Activated CD8-positive, alpha-beta memory T cell treated with anti-CD3 and anti-CD28 coated beads for 48 hours (primary cell): ENCODE data around the gene ANK3.
"Not testable (repeated sequence)": the region's sequence is repeated elsewhere in the genome, so short reads cannot be mapped to it uniquely, and the experiment has no call there.

Source experiments
- DNase-seq, 3 experiments: peaks; one replicate each; pipeline ENCODE4 v3.0.0-alpha.2; 2020; ENCODE audit warnings: low read depth in 2 of 3, low spot score in 2 of 3

The ANK3 gene

DNA sequence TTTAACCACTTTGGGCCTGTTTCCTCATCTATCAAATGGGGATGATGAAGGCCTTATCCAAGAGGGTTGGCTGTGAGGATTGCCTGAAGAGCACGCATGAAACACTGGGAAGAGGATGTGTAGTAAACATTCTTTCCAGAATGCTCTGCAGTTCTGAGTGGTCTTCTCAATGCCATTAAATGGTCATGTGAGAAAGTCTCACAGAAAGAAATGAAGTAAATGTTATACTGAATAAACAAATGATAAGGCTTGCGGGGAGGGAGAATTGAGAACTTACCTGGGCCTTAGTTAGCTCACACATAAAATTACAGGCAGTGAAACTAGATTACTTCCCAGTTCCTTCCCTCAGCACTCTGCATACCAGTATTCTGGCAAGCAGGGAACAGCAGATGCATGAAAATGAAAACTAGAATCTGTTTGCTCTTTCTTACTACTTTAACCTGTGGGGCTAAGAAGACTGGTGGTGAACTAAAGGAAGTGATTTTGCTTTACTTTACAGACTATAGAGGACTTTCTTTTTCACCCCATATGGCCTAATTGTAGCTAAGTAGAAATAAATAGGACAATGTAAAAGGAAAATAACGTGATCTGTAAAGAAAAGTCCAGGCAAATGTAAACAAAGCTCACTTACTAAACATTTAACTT lies 348.1 kb downstream of the ANK3 start:
- no peak for DNase-seq

DNA sequence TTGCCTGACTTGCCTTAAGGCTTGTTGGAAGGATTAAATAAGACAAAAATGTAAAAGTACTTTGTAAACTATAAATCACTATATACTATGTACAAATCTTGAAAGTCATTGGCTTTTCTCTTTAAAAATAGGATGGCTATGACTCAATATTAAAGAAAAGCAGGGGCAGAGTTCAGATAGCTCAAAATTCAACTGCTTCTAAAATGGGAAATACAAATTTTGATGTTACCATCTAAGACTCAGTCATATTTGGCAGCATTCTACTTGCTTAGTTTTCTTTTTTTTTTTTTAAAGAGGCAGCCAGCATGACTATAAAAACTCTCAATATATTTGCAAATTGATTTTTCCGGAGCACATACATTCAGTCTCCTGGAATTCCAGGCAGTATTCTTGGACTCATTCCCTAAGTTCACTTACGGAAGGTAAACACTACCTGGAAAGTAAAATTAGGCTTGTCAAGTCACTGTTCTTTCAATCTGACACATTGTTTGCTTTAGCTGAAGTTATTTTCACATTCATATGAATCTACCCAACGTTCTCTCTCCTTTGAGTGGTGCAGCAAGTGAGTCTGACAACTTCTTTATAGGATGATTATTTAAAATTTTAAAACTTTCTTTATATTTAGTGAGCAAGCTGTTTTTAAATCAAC lies 349.5 kb downstream of the ANK3 start:
- no peak for DNase-seq

DNA sequence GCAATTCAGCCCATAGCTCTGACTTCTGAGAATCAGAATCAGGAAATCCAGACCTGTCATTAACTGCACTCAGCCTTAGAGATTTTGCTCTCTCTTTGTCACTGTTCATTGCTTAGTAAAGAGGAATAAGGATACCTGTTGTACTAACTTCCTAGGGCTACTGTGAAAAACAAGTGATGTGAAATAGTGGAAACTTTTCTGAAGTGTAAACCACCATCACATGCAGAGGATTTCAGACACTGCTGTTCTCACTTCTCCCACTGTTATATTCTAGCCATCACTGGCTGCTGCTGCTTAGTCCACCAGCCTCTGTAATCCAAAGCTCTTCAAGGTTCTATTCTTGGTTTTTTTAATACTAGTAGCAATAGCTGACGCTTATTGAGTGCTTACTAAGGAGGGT lies 353.7 kb downstream of the ANK3 start:
- no peak for DNase-seq

DNA sequence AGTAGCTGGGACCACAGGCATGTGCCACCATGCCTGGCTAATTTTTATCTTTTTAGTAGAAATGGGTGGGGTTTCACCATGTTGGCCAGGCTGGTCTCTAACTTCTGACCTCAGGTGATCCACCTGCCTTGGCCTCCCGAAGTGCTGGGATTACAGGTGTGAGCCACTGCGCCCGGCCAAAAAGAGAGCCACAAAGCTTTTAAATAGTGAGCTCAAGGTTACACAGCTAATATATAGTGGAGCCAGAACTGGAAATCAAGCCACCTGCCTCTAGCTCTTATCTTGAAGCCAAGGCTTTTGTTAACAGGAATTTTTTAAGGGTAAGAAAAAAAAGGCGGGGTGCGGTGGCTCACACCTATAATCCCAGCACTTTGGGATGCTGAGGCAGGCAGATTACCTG lies 354.3 kb downstream of the ANK3 start:
- not testable (repeated sequence) for DNase-seq

DNA sequence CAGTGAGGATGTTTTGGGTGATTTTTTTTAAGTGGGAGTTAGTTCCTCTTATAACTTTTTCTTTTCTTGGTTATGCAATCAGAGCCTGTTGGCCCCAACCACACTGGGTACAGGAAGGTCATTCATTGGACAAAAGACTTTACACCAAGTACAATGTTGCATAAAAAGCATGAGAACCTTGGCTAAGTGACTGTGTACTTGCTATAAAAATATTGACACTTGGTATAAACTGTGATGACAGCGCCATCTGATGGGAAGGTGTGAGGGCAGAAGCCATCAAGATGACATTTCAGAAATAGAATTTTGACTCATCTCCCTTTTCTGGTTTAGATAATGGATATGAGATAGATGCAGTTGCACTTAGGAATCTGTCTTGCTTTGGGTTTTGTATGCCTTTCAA lies 357.0 kb downstream of the ANK3 start:
- DNase-seq: no peak

DNA sequence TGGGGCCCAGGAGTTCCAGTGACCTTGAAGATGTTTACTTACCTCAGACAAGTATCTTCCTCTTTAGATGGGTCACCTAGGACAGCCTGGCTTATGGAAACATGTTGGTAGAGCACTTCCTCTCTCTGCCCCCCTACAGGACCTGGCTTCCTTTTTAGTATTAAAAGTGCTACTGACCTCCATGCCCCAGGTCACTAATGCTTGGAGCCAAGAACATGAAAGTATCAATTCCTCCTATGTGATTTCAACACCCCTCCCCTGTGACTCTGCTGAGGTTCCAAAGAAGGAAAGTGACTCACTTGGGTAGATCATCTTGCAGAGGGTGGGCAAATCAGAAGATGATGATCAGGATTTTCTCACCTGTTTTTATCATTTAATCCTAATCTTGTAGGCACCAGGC lies 358.0 kb downstream of the ANK3 start:
- DNase-seq: no peak

DNA sequence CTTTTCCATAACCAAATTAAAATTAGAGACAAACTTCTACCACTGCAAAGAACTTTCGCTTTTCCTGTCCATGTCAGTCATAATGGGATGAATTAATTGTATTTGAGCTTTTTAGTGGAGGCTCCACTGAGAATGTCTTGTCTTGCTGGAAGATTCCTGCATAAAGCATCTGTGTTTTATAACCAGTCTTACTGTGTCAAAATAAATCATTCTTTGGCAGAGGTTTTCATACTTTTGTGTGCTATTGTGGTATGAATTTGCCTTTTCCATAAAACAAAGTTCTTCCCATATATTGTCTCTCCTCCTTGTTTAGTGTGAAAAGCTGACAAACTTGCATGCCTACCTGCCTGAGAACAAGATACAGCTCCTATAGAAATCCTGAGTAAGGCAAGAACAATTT lies 358.5 kb downstream of the ANK3 start:
- DNase-seq: no peak

DNA sequence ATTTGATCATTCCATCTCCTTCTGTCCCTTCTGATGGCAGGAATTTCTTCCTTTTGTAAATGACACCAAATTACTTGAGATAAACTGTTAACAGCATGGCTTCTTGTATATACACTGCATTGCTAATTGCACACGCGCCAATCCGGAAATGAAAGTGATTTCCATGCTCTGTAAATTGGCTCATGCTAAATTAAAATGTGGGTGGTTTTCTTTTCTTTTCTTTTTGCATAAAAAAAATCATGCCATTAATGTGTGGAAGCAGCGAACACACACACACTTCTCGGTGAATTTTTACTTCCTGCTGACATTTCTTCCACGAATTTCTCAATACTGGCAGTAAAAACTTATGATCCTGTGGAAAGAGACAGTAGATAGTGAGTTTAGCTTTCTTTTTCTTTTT lies 360.2 kb downstream of the ANK3 start:
- no peak for DNase-seq

DNA sequence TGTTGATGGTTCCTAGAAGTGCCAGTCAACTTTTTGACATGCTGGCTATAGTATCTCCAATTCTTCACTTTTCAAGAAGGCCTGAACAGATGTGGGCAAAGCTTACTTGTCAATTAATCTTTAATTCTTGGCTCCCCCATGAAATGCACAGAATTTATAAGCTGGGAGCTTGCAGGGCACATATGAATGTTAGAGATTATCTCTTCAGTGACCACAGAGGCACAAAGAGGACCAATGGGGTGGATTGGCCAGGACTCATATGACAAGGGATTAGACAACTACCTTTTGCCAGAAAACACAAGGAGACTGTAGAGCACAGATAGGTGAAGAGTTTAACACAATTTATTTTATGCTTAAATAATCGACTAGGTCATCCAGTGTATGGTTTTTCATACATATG lies 361.6 kb downstream of the ANK3 start:
- no peak for DNase-seq

DNA sequence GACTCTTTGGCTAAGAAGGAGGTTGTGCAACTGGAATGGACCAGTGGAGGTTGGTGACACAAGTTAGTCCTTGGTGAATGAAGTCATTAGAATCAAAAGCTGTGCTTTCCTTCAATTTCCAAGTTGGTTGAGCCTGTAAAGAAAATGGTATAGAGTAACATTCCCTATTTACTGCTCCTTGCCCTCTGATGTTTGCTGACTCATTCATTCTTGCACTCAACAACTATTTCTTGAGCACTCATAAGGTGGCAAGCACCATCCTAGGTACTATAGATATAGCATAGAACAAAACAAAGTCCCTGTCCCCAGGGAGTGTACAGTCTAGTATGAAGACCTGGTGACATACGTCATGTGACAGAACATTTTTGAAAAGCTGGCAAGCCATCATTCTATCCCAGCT lies 364.4 kb downstream of the ANK3 start:
- DNase-seq: no peak

DNA sequence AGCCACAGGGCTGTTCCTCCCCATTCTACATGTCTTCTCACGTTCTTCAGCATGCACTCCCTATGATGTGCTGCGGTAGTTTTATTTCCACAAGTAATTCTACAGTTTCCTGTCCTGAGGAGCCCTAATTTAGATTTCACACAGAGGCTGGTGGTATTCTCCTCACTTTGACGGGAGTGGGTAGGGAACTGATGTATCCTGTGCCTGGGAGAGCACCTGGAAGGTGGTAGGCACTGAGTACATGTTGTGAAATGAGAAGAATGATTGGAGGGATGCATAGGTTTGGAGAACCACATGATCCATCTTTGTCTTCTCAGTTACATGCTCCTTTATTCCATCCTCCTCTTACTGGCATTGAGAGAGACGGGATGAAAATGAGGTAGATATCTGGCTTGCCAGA lies 365.2 kb downstream of the ANK3 start:
- no peak for DNase-seq

DNA sequence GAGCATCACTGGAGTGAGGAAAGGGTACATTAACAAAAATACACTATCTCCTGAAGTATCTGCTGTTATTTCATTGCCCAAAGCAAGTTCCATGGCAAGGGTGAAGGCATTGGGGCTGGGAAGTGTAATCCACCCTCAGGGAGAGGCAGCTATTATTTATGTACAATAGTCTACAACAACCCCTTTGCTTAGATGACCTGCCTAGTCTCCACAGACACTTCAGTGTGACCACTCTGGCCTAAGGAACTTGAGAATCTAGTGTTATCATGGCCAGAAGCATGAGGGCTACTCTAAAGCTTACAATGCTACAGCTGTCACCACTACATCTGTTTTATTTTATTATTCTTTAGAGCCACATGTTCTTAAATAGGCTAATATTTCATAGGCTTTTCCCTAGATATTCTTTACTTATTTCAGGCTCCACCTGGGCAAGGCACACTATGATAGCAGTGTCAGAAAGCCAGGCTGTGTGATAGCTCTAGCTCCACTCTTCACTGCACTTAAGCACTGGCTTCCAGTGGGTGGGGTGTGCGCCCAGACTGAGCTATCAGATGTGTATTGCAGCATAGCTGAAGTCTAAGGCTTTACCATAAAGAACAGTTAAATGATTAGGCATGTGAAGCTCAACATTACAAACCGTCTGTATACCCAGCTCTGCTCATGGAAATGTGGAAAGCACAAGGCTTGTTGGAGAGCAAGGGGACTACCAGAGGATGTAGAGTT lies 366.4 kb downstream of the ANK3 start:
- no peak for DNase-seq

DNA sequence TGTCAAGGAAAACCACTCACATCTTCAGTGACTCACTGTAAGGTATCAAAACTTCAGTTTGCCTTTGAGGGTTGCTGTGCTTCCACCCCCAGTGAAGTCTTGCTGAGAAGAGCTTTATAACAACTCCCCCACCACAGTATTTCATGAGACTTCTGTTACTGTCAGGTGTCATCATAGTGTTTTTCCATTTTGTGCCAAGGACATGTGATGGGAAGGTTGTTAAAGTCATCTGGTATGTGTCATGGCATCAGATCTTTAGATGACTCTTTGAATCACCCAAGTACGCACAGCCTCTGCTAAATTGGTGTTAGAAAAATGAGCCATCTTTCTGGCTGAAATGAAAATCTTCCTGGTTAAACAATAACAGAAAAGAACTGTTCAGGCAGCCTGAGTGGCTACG lies 368.3 kb downstream of the ANK3 start:
- no peak for DNase-seq

DNA sequence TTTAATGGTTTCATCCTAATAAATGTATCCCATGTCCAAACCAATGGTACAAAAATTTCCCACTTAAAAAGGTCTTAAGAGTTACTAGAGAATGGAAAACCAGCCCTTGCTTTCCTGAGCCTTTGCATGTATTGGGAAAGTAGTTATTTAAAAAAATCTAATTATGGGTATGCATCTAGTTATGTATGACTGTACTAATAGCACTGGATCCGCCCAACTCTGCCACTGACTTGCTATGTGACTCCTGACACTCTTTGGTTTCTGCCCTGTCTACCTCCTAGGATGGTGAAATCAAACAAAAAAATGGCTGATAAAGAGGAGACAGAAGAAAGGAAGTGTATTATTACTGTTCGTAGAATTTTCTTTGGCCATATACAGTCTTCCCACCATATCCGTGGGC lies 372.9 kb downstream of the ANK3 start:
- no peak for DNase-seq

DNA sequence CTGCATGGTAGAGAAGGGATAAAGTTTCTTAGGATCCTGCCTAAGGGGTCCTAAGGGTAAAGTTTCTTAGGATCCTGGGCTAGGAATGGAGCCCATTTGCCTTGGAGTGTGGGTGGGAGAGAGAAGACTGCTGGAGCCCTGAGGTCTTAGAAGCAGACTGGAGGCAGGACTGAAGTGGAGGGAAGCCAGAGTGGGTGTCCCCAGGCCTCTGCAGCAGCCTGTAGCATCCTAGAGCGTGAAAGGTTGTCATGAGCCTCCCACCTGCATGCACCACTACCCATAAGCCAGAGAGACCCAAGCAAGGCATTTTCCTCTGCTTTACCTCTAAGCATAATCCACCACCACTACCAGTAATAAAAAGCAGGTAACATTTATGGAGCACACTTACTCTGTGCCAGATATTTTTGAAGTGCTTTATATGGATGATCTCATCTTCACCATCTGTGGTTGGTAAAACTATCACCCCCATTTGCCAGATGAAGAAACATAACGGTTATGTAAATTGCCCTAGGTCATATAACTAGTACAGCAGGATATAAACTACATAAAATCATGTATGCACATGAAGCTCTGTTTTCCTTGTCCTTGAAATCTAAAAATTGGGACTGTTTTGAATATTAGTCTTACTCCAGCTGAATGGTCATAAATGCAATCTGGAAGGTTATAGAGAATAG lies 379.8 kb downstream of the ANK3 start:
- no peak for DNase-seq

DNA sequence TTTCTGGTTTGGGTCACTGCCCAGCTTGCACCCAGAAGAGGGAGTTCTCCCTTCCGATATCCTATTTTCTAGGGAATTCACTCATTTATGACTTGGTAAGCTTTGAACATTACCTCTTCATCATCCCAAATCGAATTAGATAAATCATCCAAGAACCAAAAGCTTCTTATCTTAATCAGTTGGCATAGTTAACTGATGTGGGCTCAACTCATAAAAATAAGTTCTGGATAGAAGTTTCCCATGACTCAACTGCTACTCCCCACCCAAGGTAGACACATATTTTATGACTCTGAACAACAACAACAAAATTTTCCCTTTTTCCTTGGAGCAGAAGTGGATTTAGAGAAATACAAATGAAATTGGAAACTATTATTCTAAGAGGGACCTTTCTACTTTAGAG lies 380.4 kb downstream of the ANK3 start:
- no peak for DNase-seq

DNA sequence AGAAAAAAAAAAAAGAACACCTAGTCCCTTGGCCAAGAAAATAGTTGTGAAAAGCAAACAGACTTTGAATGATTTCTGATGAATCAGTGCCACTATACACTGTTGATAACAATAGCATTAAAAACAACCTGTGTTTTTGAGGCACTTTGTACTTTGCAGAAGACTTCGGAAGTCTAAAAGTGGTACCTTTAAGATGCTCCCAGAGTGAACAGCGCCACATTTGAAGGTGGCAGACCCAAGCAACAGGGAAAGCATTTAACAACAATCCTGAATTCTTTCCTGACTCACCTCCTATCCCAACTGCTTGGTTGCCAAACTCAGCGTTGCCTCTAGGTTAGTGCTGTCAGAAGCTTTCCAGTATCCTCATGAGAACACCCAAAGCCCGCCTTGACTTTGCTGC lies 380.9 kb downstream of the ANK3 start:
- DNase-seq: no peak

DNA sequence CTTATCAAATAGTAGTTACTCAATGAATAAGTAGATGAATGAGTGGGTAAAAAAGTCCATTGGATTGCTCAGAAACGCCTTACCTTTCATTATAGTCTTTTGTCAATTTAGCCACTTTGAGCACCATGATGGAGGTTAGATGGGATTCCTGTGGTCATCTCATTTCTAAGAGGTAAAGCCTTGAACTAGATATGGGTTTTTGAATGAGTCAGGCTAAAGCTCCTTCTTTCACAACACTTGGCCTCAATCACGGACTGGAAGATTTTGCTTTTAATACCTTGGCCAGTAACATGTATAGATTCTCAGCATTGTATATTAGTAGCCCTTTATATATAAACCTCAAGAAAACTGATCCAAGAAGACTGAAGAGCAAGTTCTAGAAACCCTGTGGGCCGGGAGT lies 383.6 kb downstream of the ANK3 start:
- no peak for DNase-seq

DNA sequence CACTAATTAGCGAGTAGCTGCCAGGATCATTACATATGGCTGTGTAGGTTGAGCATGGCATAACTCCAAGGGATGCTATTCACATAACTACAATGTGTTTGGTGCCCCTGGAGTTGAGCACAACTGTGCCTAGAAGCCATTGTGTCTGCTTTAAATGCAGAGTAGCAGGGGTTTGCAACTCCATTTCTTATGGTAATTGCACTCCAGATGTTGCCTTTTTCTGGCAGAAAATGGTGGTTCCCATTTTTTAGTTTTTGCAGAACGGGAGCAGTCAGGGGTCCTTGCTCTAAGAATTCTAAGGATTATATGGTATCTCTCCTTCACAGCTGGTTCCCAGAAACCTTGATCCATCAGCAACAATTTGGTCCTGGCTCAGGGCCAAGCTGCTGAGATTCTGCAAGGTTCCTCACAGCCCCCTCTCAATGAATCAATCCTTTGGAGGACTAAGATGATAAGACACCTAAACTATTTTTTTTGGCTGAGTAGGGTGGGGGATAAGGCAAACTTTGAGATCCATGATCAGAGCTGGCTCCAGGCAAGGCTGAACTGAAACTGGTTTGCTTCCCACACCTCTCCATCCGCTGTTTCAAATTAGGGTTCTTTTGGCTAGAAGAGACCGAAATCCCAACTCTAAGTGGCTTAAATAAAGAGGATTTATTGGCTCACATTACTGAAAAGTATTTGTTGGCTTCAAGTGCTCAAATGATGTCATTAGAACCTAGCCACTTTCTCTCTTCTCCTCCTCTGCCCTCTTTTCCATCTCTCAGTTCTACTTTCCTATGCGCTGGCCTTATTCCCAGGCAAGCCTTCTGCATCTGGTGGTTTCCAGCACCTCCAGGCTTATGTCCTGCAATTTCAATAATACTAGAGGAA lies 385.8 kb downstream of the ANK3 start:
- no peak for DNase-seq

DNA sequence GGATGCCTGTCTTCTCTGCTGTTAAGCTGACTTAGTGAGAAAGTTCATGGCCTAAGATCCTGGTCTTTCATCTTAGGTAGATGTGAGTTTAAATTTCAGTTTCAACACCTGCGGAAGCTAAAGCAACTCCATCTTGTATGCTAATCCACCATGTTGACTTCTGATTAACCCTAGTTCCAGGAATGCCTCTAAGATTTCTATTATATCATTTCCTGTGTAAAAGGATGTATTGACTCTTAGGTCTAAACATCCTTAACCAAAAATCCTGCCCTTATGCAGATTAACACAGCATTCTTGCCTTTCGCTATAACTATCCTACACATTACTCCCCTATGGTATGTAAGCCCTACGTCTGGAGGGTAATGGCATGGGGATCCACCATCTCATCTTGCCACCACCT lies 388.9 kb downstream of the ANK3 start:
- DNase-seq: no peak

DNA sequence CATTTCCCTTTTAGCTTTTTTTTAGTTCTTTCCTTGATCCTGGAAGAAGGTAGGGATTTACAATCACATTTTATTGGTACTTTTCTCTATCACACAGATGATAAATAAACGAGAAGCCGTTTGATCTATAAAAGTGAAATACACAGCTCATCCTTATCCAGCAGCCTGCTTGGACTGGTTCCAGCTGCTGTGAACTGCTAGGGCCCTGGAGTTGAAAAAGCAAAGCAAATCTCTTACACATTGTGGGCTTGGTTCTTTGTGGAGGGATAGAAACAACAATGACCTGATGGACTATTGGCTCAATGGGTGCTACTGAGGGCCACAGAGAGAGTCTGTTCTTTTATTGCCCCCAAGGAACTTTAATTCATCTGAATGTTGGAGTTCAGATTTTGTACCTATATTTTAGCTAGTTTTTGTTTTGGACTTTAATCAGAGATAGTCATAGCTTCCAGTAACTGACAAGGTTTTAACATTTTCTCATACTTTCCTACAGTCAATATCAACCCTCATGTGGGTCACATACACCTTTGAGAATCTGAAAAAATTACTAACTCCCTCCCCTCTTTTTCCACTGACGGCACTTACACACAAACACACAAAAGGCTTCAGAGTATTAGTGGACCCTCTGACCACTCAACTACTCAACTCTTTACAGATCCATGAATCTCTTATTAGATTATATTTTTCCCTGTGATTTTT lies 391.7 kb downstream of the ANK3 start:
- no peak for DNase-seq
